HG03196 (cell line): ENCODE measurements around the gene PLEKHG4.

Experiments
- ATAC-seq: cut with Tn5 transposase; IDR thresholded peaks from one replicate; pipeline ENCODE4 v1.9.1; 2021; ENCODE audit not compliant: unreplicated experiment

Gene PLEKHG4

GRCh38 chr16:67286441-67287235 is 7.3 kb downstream of the PLEKHG4 start:
- no peak for ATAC-seq

- ATAC-seq = no peak
Observed at GRCh38 chr16:67287960-67288359, 8.6 kb downstream of the PLEKHG4 start.

- ATAC-seq = no peak
Observed at GRCh38 chr16:67291461-67291860, 12.1 kb downstream of the PLEKHG4 start.

GRCh38 chr16:67294171-67294757 is 14.9 kb downstream of the PLEKHG4 start:
- no peak for ATAC-seq

GRCh38 chr16:67294938-67295361 is 15.6 kb downstream of the PLEKHG4 start:
- no peak for ATAC-seq

GRCh38 chr16:67296420-67296819 is 17.1 kb downstream of the PLEKHG4 start:
- ATAC-seq = no peak

GRCh38 chr16:67298277-67298676 is 18.9 kb downstream of the PLEKHG4 start:
- ATAC-seq = no peak

- no peak for ATAC-seq
Observed at GRCh38 chr16:67299269-67299668, 19.9 kb downstream of the PLEKHG4 start.

GRCh38 chr16:67301080-67301782 is 21.9 kb downstream of the PLEKHG4 start:
- no peak for ATAC-seq

GRCh38 chr16:67302076-67302475 is 22.7 kb downstream of the PLEKHG4 start:
- no peak for ATAC-seq

- ATAC-seq = no peak
Observed at GRCh38 chr16:67302970-67303369, 23.6 kb downstream of the PLEKHG4 start.

- no peak for ATAC-seq
Observed at GRCh38 chr16:67304020-67304419, 24.7 kb downstream of the PLEKHG4 start.

- no peak for ATAC-seq
Observed at GRCh38 chr16:67305216-67306071, 26.1 kb downstream of the PLEKHG4 start.

- ATAC-seq = no peak
Observed at GRCh38 chr16:67310561-67310960, 31.2 kb downstream of the PLEKHG4 start.

GRCh38 chr16:67311607-67312488 is 32.5 kb downstream of the PLEKHG4 start:
- ATAC-seq = peak; percentile 66

- no peak for ATAC-seq
Observed at GRCh38 chr16:67312719-67313118, 33.4 kb downstream of the PLEKHG4 start.

GRCh38 chr16:67317853-67318252 is 38.5 kb downstream of the PLEKHG4 start:
- no peak for ATAC-seq

GRCh38 chr16:67326115-67326471 is 46.8 kb downstream of the PLEKHG4 start:
- no peak for ATAC-seq

- ATAC-seq = no peak
Observed at GRCh38 chr16:67326472-67327309, 47.4 kb downstream of the PLEKHG4 start, which contains the start of the genes KCTD19 and LRRC36. KCTD19 (minus strand) TSS chr16:67326741; CDS start chr16:67326707, 34 bp downstream. LRRC36 (plus strand) TSS chr16:67326815; CDS start chr16:67326863, 48 bp downstream.
